OCI-LY1 (cell line): ENCODE measurements around the gene S100A16.

ENCODE experiments used
- H2AFZ ChIP-seq: fragments of 200-600 bp; sonication (generic), shearing (Covaris generic); 2 replicates; pipeline ENCODE4 v1.6.0; 2014; ENCODE audit warnings: antibody characterized with exemption, mild to moderate bottlenecking, low read length
- H3F3A ChIP-seq: fragments of 200-600 bp; sonication (generic), shearing (Covaris generic); 2 replicates; pipeline ENCODE4 v1.6.0; 2014; ENCODE audit warnings: mild to moderate bottlenecking, antibody characterized with exemption, low read length, moderate library complexity; ENCODE audit not compliant: insufficient read depth
- H3K27ac ChIP-seq: fragments of 200-600 bp; sonication (generic); 2 replicates; pipeline ENCODE4 v1.5.1; 2014; ENCODE audit warnings: low read length, mixed run types, mild to moderate bottlenecking, low read depth; ENCODE audit not compliant: poor library complexity, severe bottlenecking
- H3K27me3 ChIP-seq: fragments of 200-600 bp; sonication (generic); 2 replicates; pipeline ENCODE4 v1.6.0; 2014; ENCODE audit warnings: antibody characterized with exemption, mild to moderate bottlenecking, low read length, moderate library complexity; ENCODE audit not compliant: insufficient read depth
- H3K36me3 ChIP-seq: fragments of 200-600 bp; sonication (generic); 2 replicates; pipeline ENCODE4 v1.6.1; 2014; ENCODE audit warnings: mild to moderate bottlenecking, antibody characterized with exemption, low read length, moderate library complexity, mixed read lengths; ENCODE audit not compliant: insufficient read depth
- H3K4me1 ChIP-seq: fragments of 200-600 bp; sonication (generic); 2 replicates; pipeline ENCODE4 v1.5.1; 2014; ENCODE audit warnings: mild to moderate bottlenecking, low read length, moderate library complexity; ENCODE audit not compliant: insufficient read depth, severe bottlenecking
- H3K4me2 ChIP-seq: fragments of 200-600 bp; sonication (generic), shearing (Covaris generic); 2 replicates; pipeline ENCODE4 v1.6.1; 2014; ENCODE audit warnings: low read length
- H3K4me3 ChIP-seq: fragments of 200-600 bp; sonication (generic); 2 replicates; pipeline ENCODE4 v1.5.1; 2014; ENCODE audit warnings: low read length, low read depth, mild to moderate bottlenecking, mixed read lengths; ENCODE audit not compliant: poor library complexity, severe bottlenecking
- H3K79me2 ChIP-seq: fragments of 200-600 bp; shearing (Covaris generic); 2 replicates; pipeline ENCODE4 v1.6.1; 2016; ENCODE audit warnings: mixed run types, low read length, mixed read lengths; ENCODE audit not compliant: insufficient read depth
- H3K9ac ChIP-seq: fragments of 200-600 bp; sonication (generic), shearing (Covaris generic); 2 replicates; pipeline ENCODE4 v1.6.1; 2014; ENCODE audit warnings: mild to moderate bottlenecking, low read length, mixed read lengths
- H3K9me2 ChIP-seq: fragments of 200-600 bp; sonication (generic), shearing (Covaris generic); 2 replicates; pipeline ENCODE4 v1.6.1; 2014; ENCODE audit warnings: low read depth, mild to moderate bottlenecking, low read length, mixed read lengths
- H3K9me3 ChIP-seq: fragments of 200-600 bp; shearing (Covaris generic); 2 replicates; pipeline ENCODE4 v1.6.1; 2014; ENCODE audit warnings: low read length, mixed read lengths
- H4K20me1 ChIP-seq: fragments of 200-600 bp; sonication (generic), shearing (Covaris generic); 2 replicates; pipeline ENCODE4 v1.6.0; 2016; ENCODE audit warnings: mild to moderate bottlenecking, low read length; ENCODE audit not compliant: insufficient read depth
- EZH2 ChIP-seq: fragments of 200-600 bp; sonication (generic), shearing (Covaris generic); IDR thresholded peaks from 2 replicates; pipeline ENCODE4 v1.8.0; 2017; ENCODE audit warnings: borderline replicate concordance, mixed run types, mild to moderate bottlenecking, antibody characterized with exemption, low read length, moderate library complexity, mixed read lengths
- TF ChIP-seq, protein P1 (sequence below): fragments of 200-600 bp; sonication (generic), shearing (Covaris generic); IDR thresholded peaks from 2 replicates; pipeline ENCODE4 v1.5.1; 2017; ENCODE audit warnings: mild to moderate bottlenecking, antibody characterized with exemption, low read length, moderate library complexity, mixed read lengths

Gene S100A16

GRCh38 chr1:153623101-153623500 is 10.2 kb upstream of the S100A16 start:
- H4K20me1 ChIP-seq = no peaks in the 10 kb centered on the region
- no peaks in the 10 kb centered on the region for H3K9me3 ChIP-seq
- H3K36me3 ChIP-seq = no peaks in the 10 kb centered on the region; the same call in 1 of the 2 replicates
- no peaks in the 10 kb centered on the region for H3K27me3 ChIP-seq
- H3K4me1 ChIP-seq = peaks cover 24% of the 10 kb centered on the region
- TF ChIP-seq, protein P1, sequence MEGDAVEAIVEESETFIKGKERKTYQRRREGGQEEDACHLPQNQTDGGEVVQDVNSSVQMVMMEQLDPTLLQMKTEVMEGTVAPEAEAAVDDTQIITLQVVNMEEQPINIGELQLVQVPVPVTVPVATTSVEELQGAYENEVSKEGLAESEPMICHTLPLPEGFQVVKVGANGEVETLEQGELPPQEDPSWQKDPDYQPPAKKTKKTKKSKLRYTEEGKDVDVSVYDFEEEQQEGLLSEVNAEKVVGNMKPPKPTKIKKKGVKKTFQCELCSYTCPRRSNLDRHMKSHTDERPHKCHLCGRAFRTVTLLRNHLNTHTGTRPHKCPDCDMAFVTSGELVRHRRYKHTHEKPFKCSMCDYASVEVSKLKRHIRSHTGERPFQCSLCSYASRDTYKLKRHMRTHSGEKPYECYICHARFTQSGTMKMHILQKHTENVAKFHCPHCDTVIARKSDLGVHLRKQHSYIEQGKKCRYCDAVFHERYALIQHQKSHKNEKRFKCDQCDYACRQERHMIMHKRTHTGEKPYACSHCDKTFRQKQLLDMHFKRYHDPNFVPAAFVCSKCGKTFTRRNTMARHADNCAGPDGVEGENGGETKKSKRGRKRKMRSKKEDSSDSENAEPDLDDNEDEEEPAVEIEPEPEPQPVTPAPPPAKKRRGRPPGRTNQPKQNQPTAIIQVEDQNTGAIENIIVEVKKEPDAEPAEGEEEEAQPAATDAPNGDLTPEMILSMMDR = no peak
- TF ChIP-seq EZH2 = no peak
- no peak overlapping the region for H3K9ac ChIP-seq
- H3K4me3 ChIP-seq = no peak overlapping the region
- H3K79me2 ChIP-seq = no peaks in the 10 kb centered on the region
- no peak overlapping the region for H3K4me2 ChIP-seq
- no peaks in the 10 kb centered on the region for H3K9me2 ChIP-seq
- H3F3A ChIP-seq = no peaks in the 10 kb centered on the region
- H3K27ac ChIP-seq = no peak overlapping the region
- H2AFZ ChIP-seq = no peak overlapping the region

DNA sequence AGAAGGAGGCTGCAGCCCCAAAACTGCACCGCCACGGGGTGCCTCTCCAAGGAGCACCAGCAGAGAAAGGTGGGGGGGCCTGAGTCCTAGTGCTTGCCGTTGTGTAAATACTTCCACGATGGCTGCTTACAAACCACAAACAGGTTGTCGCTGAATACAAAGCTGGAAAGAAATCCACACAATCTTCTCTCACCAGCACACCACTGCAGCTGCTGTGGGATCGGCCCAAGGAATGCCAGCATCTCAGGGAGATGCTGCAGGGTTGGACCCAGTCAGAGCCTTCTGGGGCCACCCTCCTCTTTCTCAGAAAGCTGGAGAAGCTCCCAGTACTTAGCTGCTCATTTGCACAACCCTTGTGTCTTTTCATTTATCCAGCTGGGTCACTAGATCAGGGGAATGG is 6.2 kb upstream of the S100A16 start:
- Histone ChIP-seq H3K27me3 (no peaks in the 10 kb centered on the region), H3K9ac (no peak overlapping the region), H4K20me1 (no peaks in the 10 kb centered on the region), H3K9me2 (no peaks in the 10 kb centered on the region), H3F3A (no peaks in the 10 kb centered on the region), H3K4me3 (no peak overlapping the region), H3K4me1 (peaks cover 11% of the 10 kb centered on the region), H2AFZ (no peak overlapping the region), H3K9me3 (no peaks in the 10 kb centered on the region), H3K79me2 (no peaks in the 10 kb centered on the region), H3K27ac (no peak overlapping the region), H3K4me2 (no peak overlapping the region), H3K36me3 (no peaks in the 10 kb centered on the region; the same call in 1 of the 2 replicates)
- TF ChIP-seq, protein P1 = no peak
- TF ChIP-seq EZH2 = no peak

DNA sequence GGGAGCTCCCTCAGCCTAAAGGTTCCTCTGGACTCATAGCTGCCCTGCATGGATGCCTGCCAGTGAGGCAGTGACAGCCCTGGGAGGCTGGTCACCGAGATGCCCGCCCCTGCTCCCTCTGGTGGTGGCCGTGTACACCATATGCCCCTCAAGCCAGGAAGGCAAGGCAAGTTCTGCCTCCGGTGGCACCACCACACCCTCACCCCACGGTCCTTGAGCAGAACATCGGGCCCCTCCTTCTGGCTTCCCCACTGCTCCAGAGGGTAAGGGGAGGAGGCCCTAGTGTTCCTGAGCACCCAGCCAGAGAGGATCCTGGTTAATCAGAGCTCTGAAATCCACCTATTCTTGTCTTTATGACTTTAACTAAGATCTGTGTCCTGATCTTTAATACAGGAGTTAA is 4.7 kb upstream of the S100A16 start:
- TF ChIP-seq, protein P1 = peak; percentile 51; the same call in 1 of the 2 replicates
- no peak for TF ChIP-seq EZH2
- H3K27me3 ChIP-seq = no peaks in the 10 kb centered on the region
- no peaks in the 10 kb centered on the region for H3F3A ChIP-seq
- no peak overlapping the region for H3K27ac ChIP-seq
- no peaks in the 10 kb centered on the region for H4K20me1 ChIP-seq
- peaks cover 2% of the 10 kb centered on the region for H3K4me1 ChIP-seq
- H3K9me3 ChIP-seq = no peaks in the 10 kb centered on the region
- no peak overlapping the region for H3K9ac ChIP-seq
- no peaks in the 10 kb centered on the region; the same call in 1 of the 2 replicates for H3K36me3 ChIP-seq
- no peak overlapping the region for H2AFZ ChIP-seq
- no peak overlapping the region for H3K4me2 ChIP-seq
- no peaks in the 10 kb centered on the region for H3K79me2 ChIP-seq
- no peaks in the 10 kb centered on the region for H3K9me2 ChIP-seq
- no peak overlapping the region for H3K4me3 ChIP-seq
